ENCODE measurements around the gene GFI1B.

DNA sequence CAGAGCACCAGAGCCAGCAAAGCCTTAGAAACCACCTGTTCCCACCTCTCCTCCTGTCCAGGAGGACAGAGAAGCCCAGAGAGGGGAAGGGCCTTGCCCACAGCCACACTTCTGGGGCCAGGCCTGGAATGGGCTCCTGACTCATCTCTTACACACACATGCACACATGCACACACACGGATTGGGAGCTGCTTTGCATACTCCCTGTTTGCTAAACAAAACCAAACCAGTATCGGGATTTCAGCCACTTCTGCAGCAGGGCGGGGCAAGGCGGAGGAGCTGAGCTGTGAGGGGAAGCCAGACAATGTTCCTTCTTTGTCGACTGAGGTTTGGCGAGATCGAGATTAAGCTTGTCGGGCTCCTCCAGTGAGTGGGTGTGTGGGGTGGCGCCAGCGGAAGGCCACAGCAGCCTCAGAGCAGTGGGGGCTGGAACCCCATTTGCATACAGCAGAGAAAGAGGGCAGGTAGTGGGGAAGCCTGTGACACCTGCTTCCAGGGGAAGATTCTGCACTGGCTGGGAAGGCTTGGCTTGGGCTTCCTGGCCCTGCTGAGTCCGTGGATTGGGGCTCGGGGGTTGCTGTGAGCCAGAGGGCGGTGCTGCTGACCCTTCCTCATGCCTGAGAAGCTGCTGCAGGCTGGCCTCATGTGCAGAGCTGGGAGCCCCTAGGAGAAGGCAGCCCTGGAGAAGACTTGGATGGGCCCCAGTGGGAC, 16.1 kb downstream of the GFI1B start:
- TF ChIP-seq, protein P1, sequence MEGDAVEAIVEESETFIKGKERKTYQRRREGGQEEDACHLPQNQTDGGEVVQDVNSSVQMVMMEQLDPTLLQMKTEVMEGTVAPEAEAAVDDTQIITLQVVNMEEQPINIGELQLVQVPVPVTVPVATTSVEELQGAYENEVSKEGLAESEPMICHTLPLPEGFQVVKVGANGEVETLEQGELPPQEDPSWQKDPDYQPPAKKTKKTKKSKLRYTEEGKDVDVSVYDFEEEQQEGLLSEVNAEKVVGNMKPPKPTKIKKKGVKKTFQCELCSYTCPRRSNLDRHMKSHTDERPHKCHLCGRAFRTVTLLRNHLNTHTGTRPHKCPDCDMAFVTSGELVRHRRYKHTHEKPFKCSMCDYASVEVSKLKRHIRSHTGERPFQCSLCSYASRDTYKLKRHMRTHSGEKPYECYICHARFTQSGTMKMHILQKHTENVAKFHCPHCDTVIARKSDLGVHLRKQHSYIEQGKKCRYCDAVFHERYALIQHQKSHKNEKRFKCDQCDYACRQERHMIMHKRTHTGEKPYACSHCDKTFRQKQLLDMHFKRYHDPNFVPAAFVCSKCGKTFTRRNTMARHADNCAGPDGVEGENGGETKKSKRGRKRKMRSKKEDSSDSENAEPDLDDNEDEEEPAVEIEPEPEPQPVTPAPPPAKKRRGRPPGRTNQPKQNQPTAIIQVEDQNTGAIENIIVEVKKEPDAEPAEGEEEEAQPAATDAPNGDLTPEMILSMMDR (IDR thresholded peaks at IDR 0.05), result no peak
- no peak for TF ChIP-seq POLR2AphosphoS5 (IDR thresholded peaks at IDR 0.05)
- TF ChIP-seq POLR2A (IDR thresholded peaks at IDR 0.05), result no peak
- no peak for TF ChIP-seq EP300 (IDR thresholded peaks at IDR 0.05)
